Vagina (tissue), 2 donors: ENCODE results near the gene TMEM43. TPM values are rescaled to one million over a fixed set of nuclear protein-coding genes. Genes with fewer than 3 reads are reported as not detected.

ENCODE experiments used
- DNase-seq, 2 donors: peaks; one replicate each; pipeline ENCODE4 v3.0.0-alpha.2; 2017; ENCODE audit errors: extremely low spot score in 2 of 2
- H3K27ac ChIP-seq: fragments of 200-600 bp; sonication (generic); one replicate; pipeline ENCODE4 v1.5.1; 2019
- H3K27me3 ChIP-seq: fragments of 200-600 bp; sonication (generic); one replicate; pipeline ENCODE4 v1.5.1; 2019
- H3K36me3 ChIP-seq, 2 donors: fragments of 200-600 bp; sonication (generic); one replicate each; pipeline ENCODE4 v1.5.1; 2017 to 2019
- H3K4me1 ChIP-seq: fragments of 200-600 bp; sonication (generic); one replicate; pipeline ENCODE4 v1.5.1; 2019
- H3K4me3 ChIP-seq, 2 donors: fragments of 200-600 bp; sonication (generic); 1 replicate in 1 of 2; 2 replicates in 1 of 2; pipeline ENCODE4 v1.5.1; 2016 to 2019
- H3K9me3 ChIP-seq: fragments of 200-600 bp; sonication (generic); one replicate; pipeline ENCODE4 v1.5.1; 2019
- CTCF ChIP-seq, 3 experiments: fragments of 450-650 bp in 2 of 3; fragments of 200-600 bp in 1 of 3; sonication (generic) in 1 of 3; IDR thresholded peaks; one replicate each; pipeline ENCODE4 v1.5.1; 2017 to 2019; ENCODE audit warnings: antibody characterized with exemption in 3 of 3, mild to moderate bottlenecking in 2 of 3, moderate library complexity in 2 of 3
- POLR2A ChIP-seq, 2 donors: fragments of 450-650 bp; IDR thresholded peaks; one replicate each; pipeline ENCODE4 v1.6.1; 2017; ENCODE audit warnings: antibody characterized with exemption in 2 of 2, mild to moderate bottlenecking in 2 of 2, moderate library complexity in 2 of 2
- POLR2AphosphoS5 ChIP-seq, 2 donors: sonication (generic); formaldehyde crosslinking; IDR thresholded peaks; one replicate each; pipeline ENCODE4 v1.9.0; 2017; ENCODE audit warnings: antibody characterized with exemption in 2 of 2, mild to moderate bottlenecking in 2 of 2, low read depth in 1 of 2; ENCODE audit not compliant: insufficient read depth in 1 of 2
- intact Hi-C: fragments of 100-400 bp; cut with DNase I; formaldehyde crosslinking; loops from one replicate; pipeline ENCODE4 v1.15.1; 2023
- total RNA-seq: library from RNA; depleted of rRNA; stranded (reverse); fragments of >200 nt; gene quantifications from one replicate; pipeline ENCODE4 v1.2.3, GENCODE V29; 2016

The TMEM43 gene
- total RNA-seq, 1 donor from 2014 or later: 118 TPM

GRCh38 chr3:14166877-14167603 lies 42.2 kb downstream of the TMEM43 start:
- no peak for DNase-seq
- Histone ChIP-seq H3K27me3 (no peaks in the 10 kb centered on the region), H3K27ac (no peak overlapping the region), H3K4me3 (no peak overlapping the region), H3K9me3 (no peaks in the 10 kb centered on the region), H3K36me3 (peaks cover 4 to 99% of the 10 kb centered on the region in 2 donors), H3K4me1 (no peaks in the 10 kb centered on the region)
- intact Hi-C loops: no loop called here
- no peak for TF ChIP-seq POLR2A (IDR thresholded peaks at IDR 0.05)
- TF ChIP-seq CTCF (IDR thresholded peaks at IDR 0.05): no peak
- no peak for TF ChIP-seq POLR2AphosphoS5 (IDR thresholded peaks at IDR 0.05; ENCODE audit: insufficient read depth in 1 of 2, low read depth in 1 of 2)

- H3K36me3 ChIP-seq: peaks cover 4 to 84% of the 10 kb centered on the region in 2 donors
- no peaks in the 10 kb centered on the region for H3K9me3 ChIP-seq
- no peak for DNase-seq
- no peak for TF ChIP-seq CTCF (IDR thresholded peaks at IDR 0.05)
- no peak for TF ChIP-seq POLR2A (IDR thresholded peaks at IDR 0.05)
- no peak for TF ChIP-seq POLR2AphosphoS5 (IDR thresholded peaks at IDR 0.05; ENCODE audit: insufficient read depth in 1 of 2, low read depth in 1 of 2)
- no peak overlapping the region for H3K4me3 ChIP-seq
- H3K27me3 ChIP-seq: no peaks in the 10 kb centered on the region
- H3K4me1 ChIP-seq: no peaks in the 10 kb centered on the region
- intact Hi-C loops: no loop called here
- H3K27ac ChIP-seq: no peak overlapping the region
Measured at GRCh38 chr3:14169435-14169834, 44.6 kb downstream of the TMEM43 start.

GRCh38 chr3:14169871-14170270 lies 45.0 kb downstream of the TMEM43 start:
- intact Hi-C loops: no loop called here
- H3K9me3 ChIP-seq: no peaks in the 10 kb centered on the region
- no peak for TF ChIP-seq POLR2AphosphoS5 (IDR thresholded peaks at IDR 0.05; ENCODE audit: insufficient read depth in 1 of 2, low read depth in 1 of 2)
- no peak for TF ChIP-seq CTCF (IDR thresholded peaks at IDR 0.05)
- TF ChIP-seq POLR2A (IDR thresholded peaks at IDR 0.05): no peak
- H3K4me1 ChIP-seq: no peaks in the 10 kb centered on the region
- H3K4me3 ChIP-seq: no peak overlapping the region
- no peak overlapping the region for H3K27ac ChIP-seq
- DNase-seq: no peak
- peaks cover 4 to 79% of the 10 kb centered on the region in 2 donors for H3K36me3 ChIP-seq
- no peaks in the 10 kb centered on the region for H3K27me3 ChIP-seq

- no peaks in the 10 kb centered on the region for H3K9me3 ChIP-seq
- no peak for DNase-seq
- no peak overlapping the region for H3K27ac ChIP-seq
- H3K4me3 ChIP-seq: no peak overlapping the region
- peaks cover 0 to 71% of the 10 kb centered on the region in 2 donors for H3K36me3 ChIP-seq
- intact Hi-C loops: no loop called here
- TF ChIP-seq POLR2A (IDR thresholded peaks at IDR 0.05) (no peak), CTCF (IDR thresholded peaks at IDR 0.05) (no peak), POLR2AphosphoS5 (IDR thresholded peaks at IDR 0.05; ENCODE audit: insufficient read depth in 1 of 2, low read depth in 1 of 2) (no peak)
- H3K4me1 ChIP-seq: peaks cover 4% of the 10 kb centered on the region
- H3K27me3 ChIP-seq: no peaks in the 10 kb centered on the region
Measured at GRCh38 chr3:14170531-14171159, 45.8 kb downstream of the TMEM43 start.

- no peak overlapping the region for H3K4me3 ChIP-seq
- intact Hi-C loops: no loop called here
- no peaks in the 10 kb centered on the region for H3K9me3 ChIP-seq
- TF ChIP-seq POLR2A (IDR thresholded peaks at IDR 0.05) (no peak), CTCF (IDR thresholded peaks at IDR 0.05) (no peak), POLR2AphosphoS5 (IDR thresholded peaks at IDR 0.05; ENCODE audit: insufficient read depth in 1 of 2, low read depth in 1 of 2) (no peak)
- H3K27ac ChIP-seq: no peak overlapping the region
- peaks cover 23% of the 10 kb centered on the region for H3K4me1 ChIP-seq
- DNase-seq: no peak
- no peaks in the 10 kb centered on the region for H3K27me3 ChIP-seq
- peaks cover 0 to 53% of the 10 kb centered on the region in 2 donors for H3K36me3 ChIP-seq
Measured at GRCh38 chr3:14172496-14172895, 47.6 kb downstream of the TMEM43 start.
